GM12873 (cell line): ENCODE measurements around the gene GABBR2.

Experiments used
- CTCF ChIP-seq: IDR thresholded peaks from 2 replicates; pipeline ENCODE4 v1.5.1; 2012; ENCODE audit warnings: low read depth, mild to moderate bottlenecking, moderate library complexity, low read length, control low read depth; ENCODE audit not compliant: insufficient read depth; ENCODE audit errors: missing control alignments

The GABBR2 gene

DNA sequence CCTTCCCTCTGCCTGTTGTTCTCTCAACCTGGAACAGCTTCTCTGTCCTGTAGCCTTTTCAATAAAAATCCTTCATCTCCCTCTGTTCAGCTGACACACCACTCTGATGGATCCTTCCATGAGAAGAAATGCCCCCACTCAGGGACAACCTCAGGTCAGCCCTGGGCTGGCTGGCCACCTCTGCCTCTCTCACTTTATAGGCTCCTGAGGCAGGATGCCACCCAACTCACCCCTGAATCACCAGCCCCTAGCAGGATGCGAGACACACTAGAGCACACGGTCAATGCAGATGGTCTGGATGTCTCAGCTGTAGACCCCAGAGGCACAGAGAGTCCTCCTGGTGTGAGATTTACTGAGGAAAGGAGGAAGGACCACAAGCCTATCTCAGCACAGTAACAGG is 93.8 kb downstream of the GABBR2 start:
- no peak for TF ChIP-seq CTCF

DNA sequence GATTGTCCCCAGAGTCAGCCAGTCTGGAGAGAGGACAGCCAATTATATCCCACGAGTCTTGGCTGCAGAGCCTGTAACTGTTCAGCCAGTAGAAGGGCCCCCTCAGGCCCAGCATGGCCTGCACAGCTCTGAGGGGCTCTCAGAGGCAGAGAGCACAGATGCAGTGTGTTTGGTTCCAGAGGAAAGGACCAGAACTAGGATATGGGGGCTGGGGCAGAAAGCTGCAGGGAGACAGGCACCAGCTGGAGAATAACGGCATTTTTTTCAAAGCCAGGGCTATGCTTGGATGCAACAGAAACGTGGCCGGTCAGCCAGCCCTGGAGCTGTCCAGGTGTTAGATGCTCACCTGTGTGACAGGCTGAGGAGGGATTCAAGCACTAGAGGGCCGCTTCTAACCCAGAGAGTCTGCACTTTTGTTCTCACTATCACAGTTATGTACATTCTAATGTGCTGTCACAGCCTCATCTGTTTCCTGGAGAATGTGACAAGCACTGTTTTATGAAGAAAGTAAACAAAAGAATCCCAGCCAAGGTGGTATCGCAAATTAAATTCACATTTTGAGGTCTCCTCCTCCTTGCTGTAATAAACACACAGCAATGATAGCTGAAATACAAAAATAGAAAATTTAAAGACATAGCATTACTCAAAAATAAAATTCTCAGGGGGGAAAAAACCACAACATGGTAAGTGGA is 96.5 kb downstream of the GABBR2 start:
- TF ChIP-seq CTCF = no peak

GRCh38 chr9:98611319-98611718 is 97.4 kb downstream of the GABBR2 start:
- TF ChIP-seq CTCF = no peak

DNA sequence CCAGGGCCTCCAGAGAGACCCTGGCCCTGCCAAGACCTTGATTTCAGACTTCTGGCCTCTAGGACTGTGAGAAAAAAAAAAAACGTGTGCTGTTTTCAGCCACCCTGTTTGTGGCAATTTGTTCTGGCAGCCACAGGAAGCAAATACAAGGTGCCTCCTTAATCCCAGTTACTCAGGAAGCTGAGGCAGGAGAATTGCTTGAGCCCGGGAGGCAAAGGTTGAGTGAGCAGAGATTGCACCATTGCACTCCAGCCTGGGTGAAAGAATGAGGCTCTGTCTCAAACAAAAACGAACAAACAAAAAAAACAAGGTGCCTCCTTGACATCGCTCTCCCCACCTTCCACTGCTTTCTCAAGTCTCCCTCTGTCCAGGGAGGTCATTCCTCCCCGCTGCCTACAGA is 98.0 kb downstream of the GABBR2 start:
- no peak for TF ChIP-seq CTCF

DNA sequence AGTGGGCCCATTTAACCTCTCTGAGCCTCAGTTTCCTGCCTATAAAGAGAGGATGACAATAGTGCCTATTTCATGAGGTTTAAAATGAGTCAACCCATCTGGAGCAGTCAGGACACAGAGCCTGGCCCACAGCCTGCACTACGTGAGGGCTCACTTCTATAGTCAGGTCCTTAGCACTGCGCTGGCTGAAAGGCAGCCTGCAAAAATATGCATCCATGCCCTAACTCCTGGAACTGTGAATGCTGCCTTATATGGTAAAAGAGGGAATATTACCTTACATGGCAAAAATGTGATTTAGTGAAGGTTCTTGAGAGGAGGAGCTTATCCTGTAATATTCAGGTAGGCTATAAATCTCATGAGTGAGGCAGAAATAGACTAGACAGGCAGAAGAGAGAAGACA is 98.5 kb downstream of the GABBR2 start:
- no peak for TF ChIP-seq CTCF

DNA sequence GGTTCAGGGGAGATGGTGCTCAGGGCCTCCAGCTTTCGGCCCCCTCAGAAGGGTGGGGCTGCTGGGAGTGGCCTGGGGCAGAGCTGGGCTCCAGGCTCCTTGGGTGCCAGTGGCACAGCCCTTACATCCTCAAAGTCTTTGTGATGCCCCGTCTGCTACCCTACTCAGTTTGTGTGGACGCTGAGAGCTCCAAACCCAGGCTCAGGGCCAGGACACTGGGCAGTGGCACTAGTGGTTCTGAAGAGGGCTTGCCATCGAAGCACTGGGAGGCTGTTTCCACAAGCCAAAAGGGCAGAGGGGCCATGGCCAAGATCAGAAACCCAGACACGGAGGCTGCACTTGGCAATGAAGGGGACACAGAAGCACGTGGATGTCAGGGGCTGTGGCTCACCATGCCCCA is 99.1 kb downstream of the GABBR2 start:
- TF ChIP-seq CTCF = no peak

GRCh38 chr9:98607787-98608186 is 100.9 kb downstream of the GABBR2 start:
- no peak for TF ChIP-seq CTCF

GRCh38 chr9:98607152-98607551 is 101.6 kb downstream of the GABBR2 start:
- TF ChIP-seq CTCF = no peak
